ENCODE measurements around the gene SPRED1. TPM values are rescaled to one million over a fixed set of nuclear protein-coding genes. Genes with fewer than 3 reads are reported as not detected.

The SPRED1 gene
- total RNA-seq, 4 donors from 2014 or later: 8.6 to 26.5 (median 10.3) TPM

DNA sequence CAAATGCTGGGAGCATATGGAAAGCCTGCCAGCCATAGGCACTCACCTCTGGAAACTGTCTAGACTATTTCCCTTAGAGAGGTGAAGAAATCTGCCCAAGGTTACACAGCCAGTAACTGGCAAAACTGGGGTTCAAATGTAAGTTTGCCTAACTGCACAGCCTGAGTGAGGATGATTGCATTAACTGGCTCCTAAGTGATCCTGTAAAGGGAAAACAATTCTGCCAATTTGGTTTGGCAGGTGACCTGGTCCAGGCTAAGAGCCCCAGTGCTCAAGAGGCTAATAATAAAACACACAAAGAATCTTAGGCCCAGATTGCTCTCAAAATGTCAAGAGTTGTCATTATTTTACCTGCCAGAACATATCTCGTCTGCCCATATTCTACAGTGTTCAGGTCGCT, 43.9 kb upstream of the SPRED1 start:
- Histone ChIP-seq H3K9me3 (no peaks in the 10 kb centered on the region), H3K27me3 (no peaks in the 10 kb centered on the region), H3K36me3 (no peaks in the 10 kb centered on the region), H3K4me1 (peaks cover 8 to 37% (median 26%) of the 10 kb centered on the region in 4 donors), H3K27ac (no peak overlapping the region), H3K4me3 (no peak overlapping the region)
- 83 to 93% methylated on average over 2 of the region's 2 CpGs for WGBS, 2 donors (ENCODE audit: low coverage in 1 of 2)
- DNase-seq: no peak
- TF ChIP-seq POLR2A (IDR thresholded peaks at IDR 0.05): no peak
- TF ChIP-seq, protein P1, sequence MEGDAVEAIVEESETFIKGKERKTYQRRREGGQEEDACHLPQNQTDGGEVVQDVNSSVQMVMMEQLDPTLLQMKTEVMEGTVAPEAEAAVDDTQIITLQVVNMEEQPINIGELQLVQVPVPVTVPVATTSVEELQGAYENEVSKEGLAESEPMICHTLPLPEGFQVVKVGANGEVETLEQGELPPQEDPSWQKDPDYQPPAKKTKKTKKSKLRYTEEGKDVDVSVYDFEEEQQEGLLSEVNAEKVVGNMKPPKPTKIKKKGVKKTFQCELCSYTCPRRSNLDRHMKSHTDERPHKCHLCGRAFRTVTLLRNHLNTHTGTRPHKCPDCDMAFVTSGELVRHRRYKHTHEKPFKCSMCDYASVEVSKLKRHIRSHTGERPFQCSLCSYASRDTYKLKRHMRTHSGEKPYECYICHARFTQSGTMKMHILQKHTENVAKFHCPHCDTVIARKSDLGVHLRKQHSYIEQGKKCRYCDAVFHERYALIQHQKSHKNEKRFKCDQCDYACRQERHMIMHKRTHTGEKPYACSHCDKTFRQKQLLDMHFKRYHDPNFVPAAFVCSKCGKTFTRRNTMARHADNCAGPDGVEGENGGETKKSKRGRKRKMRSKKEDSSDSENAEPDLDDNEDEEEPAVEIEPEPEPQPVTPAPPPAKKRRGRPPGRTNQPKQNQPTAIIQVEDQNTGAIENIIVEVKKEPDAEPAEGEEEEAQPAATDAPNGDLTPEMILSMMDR (IDR thresholded peaks at IDR 0.05): no peak
- in situ Hi-C loops (cut with MboI; ENCODE audit: low pct_ligation_motif_present in 1 of 4, low pct_unique_long_range_greater_than_20kb in 1 of 4, low sequenced_read_pairs in 3 of 4) (no loop called here), intact Hi-C loops (cut with DNase I; ENCODE audit: low total_unique reads) (no loop called here)

DNA sequence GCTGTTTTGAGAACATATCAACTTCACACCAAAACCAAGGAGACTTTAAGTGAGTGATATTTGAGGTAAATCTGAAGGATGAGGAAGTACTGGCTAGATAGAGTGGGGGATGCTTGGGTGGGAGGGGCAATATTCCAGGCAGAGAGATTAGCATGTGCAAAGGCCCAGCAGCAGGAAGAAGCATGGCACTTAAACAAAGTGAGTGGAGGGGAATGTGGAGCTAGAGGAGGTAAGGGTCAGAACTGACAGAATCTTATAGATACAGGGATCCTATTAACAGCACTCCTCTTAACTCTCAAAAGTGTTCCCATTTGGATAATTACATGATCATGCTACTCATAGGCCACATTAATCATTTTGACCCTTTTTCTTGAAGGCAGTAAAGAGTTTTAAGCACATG, 41.4 kb upstream of the SPRED1 start:
- no peak overlapping the region for H3K4me3 ChIP-seq
- H3K27ac ChIP-seq: no peak overlapping the region
- in situ Hi-C loops (cut with MboI; ENCODE audit: low pct_ligation_motif_present in 1 of 4, low pct_unique_long_range_greater_than_20kb in 1 of 4, low sequenced_read_pairs in 3 of 4): no loop called here
- H3K27me3 ChIP-seq: no peaks in the 10 kb centered on the region
- no peak for DNase-seq
- TF ChIP-seq POLR2AphosphoS5 (IDR thresholded peaks at IDR 0.05) (no peak), POLR2A (IDR thresholded peaks at IDR 0.05) (no peak), EP300 (IDR thresholded peaks at IDR 0.05; ENCODE audit: low read depth) (no peak)
- TF ChIP-seq, protein P1 (IDR thresholded peaks at IDR 0.05): no peak
- H3K36me3 ChIP-seq: no peaks in the 10 kb centered on the region
- H3K9me3 ChIP-seq: no peaks in the 10 kb centered on the region
- intact Hi-C loops (cut with DNase I; ENCODE audit: low total_unique reads): no loop called here
- H3K4me1 ChIP-seq: peaks cover 8 to 35% (median 23%) of the 10 kb centered on the region in 4 donors

DNA sequence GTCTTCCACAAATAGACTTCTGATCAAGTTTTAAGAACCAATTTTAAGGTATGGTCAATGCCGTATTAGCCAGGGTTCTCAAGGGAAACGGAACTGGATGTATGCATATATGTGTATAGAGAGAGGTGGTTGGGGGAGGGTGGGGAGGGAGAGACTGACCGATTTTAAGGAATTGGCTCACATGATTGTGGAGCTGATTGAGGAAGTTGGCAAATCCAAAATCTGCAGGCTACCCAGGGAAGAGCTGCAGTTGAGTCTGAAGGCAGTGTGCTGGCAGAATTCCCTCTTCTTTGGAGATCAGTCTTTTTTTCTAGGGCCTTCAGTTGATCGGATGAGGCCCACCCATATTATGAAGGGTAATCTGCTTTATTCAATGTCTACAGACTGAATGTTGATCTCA, 40.8 kb upstream of the SPRED1 start:
- TF ChIP-seq POLR2AphosphoS5 (IDR thresholded peaks at IDR 0.05) (no peak), EP300 (IDR thresholded peaks at IDR 0.05; ENCODE audit: low read depth) (no peak), POLR2A (IDR thresholded peaks at IDR 0.05) (no peak)
- TF ChIP-seq, protein P1 (IDR thresholded peaks at IDR 0.05): no peak
- H3K4me1 ChIP-seq: peaks cover 8 to 29% (median 21%) of the 10 kb centered on the region in 4 donors
- H3K27ac ChIP-seq: no peak overlapping the region
- in situ Hi-C loops (cut with MboI; ENCODE audit: low pct_ligation_motif_present in 1 of 4, low pct_unique_long_range_greater_than_20kb in 1 of 4, low sequenced_read_pairs in 3 of 4) (no loop called here), intact Hi-C loops (cut with DNase I; ENCODE audit: low total_unique reads) (no loop called here)
- WGBS, 2 donors (ENCODE audit: low coverage in 1 of 2): 63 to 82% methylated on average over 3 to 4 of the region's 4 CpGs
- DNase-seq: no peak
- no peaks in the 10 kb centered on the region for H3K36me3 ChIP-seq
- H3K27me3 ChIP-seq: no peaks in the 10 kb centered on the region
- H3K9me3 ChIP-seq: no peaks in the 10 kb centered on the region
- H3K4me3 ChIP-seq: no peak overlapping the region

DNA sequence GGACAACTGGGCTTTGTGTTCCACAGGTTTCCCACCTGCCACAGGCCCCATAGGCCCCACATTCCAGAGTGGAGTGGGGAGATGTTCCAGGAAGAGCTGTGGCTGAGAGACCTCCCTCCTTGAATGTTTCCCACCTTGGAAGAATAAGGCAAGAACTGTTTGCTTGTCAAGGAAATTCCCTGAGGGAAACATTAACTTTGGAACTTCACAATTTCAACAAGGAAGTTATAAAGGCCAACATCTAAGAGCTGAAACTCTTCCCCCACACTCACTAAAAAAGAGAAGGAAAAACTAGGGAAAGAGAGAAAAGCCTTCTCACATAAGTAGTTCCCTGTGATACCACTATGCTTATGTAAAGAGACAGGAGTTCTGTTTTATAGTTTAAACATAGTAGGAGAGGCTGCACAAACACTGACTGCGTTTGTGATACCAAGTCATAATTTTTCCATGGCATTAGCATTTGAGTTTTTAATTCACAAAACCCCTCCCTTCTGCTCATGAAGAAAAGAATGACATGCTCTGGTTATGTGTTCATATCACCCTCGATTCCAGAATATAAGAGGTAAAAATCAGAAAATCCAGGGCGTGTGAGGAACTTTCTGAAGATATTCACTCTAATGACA, 39.8 kb upstream of the SPRED1 start:
- intact Hi-C loops (cut with DNase I; ENCODE audit: low total_unique reads): no loop called here
- Histone ChIP-seq H3K4me1 (peaks cover 11 to 34% (median 19%) of the 10 kb centered on the region in 4 donors), H3K27ac (peak overlapping the region; percentile 31 to 62 (median 58)), H3K9me3 (no peaks in the 10 kb centered on the region), H3K36me3 (no peaks in the 10 kb centered on the region), H3K4me3 (no peak overlapping the region), H3K27me3 (no peaks in the 10 kb centered on the region)
- in situ Hi-C loops (cut with MboI; ENCODE audit: low pct_ligation_motif_present in 1 of 4, low pct_unique_long_range_greater_than_20kb in 1 of 4, low sequenced_read_pairs in 3 of 4): no loop called here
- TF ChIP-seq POLR2A (IDR thresholded peaks at IDR 0.05) (no peak), EP300 (IDR thresholded peaks at IDR 0.05; ENCODE audit: low read depth) (no peak), POLR2AphosphoS5 (IDR thresholded peaks at IDR 0.05) (no peak)
- TF ChIP-seq, protein P1 (IDR thresholded peaks at IDR 0.05): no peak
- 37 to 42% methylated on average over 3 of the region's 3 CpGs for WGBS, 2 donors (ENCODE audit: low coverage in 1 of 2)
- DNase-seq: no peak
